GM23248 (cell line): Measurements from ENCODE around the gene OR6X1. TPM values are rescaled to one million over a fixed set of nuclear protein-coding genes. Genes with fewer than 3 reads are reported as not detected.

Source experiments
- DNase-seq: peaks from one replicate; pipeline ENCODE4 v3.0.0-alpha.2; 2015
- H2AFZ ChIP-seq: fragments of 200-600 bp; sonication (generic); 2 replicates; pipeline ENCODE4 v1.6.1; 2016; ENCODE audit warnings: antibody characterized with exemption
- H3F3A ChIP-seq: fragments of 200-600 bp; sonication (generic); 2 replicates; pipeline ENCODE4 v1.6.1; 2016; ENCODE audit warnings: mild to moderate bottlenecking, antibody characterized with exemption, mixed run types; ENCODE audit not compliant: insufficient read depth
- H3K27ac ChIP-seq: fragments of 200-600 bp; sonication (generic); 2 replicates; pipeline ENCODE4 v1.5.1; 2016; ENCODE audit warnings: mild to moderate bottlenecking
- H3K27me3 ChIP-seq: fragments of 200-600 bp; sonication (generic); replicated peaks from 2 replicates; pipeline ENCODE4 v1.6.1; 2016; ENCODE audit warnings: mild to moderate bottlenecking; ENCODE audit not compliant: insufficient read depth
- H3K36me3 ChIP-seq: fragments of 200-600 bp; sonication (generic); 2 replicates; pipeline ENCODE4 v1.6.1; 2016; ENCODE audit warnings: low read depth, mild to moderate bottlenecking
- H3K4me1 ChIP-seq: fragments of 200-600 bp; sonication (generic); 2 replicates; pipeline ENCODE4 v1.6.1; 2016; ENCODE audit warnings: mild to moderate bottlenecking; ENCODE audit not compliant: insufficient read depth
- H3K4me2 ChIP-seq: fragments of 200-600 bp; sonication (generic); one replicate; pipeline ENCODE4 v1.6.1; 2016; ENCODE audit warnings: mild to moderate bottlenecking; ENCODE audit not compliant: unreplicated experiment
- H3K4me3 ChIP-seq: fragments of 200-600 bp; sonication (generic); 2 replicates; pipeline ENCODE4 v1.5.1; 2016; ENCODE audit warnings: mild to moderate bottlenecking
- H3K79me2 ChIP-seq: fragments of 200-600 bp; sonication (generic); 2 replicates; pipeline ENCODE4 v1.6.1; 2016; ENCODE audit warnings: mild to moderate bottlenecking; ENCODE audit not compliant: insufficient read depth
- H3K9ac ChIP-seq: fragments of 200-600 bp; sonication (generic); 2 replicates; pipeline ENCODE4 v1.6.1; 2016; ENCODE audit warnings: mild to moderate bottlenecking
- H3K9me2 ChIP-seq: fragments of 200-600 bp; sonication (generic); 2 replicates; pipeline ENCODE4 v1.6.1; 2016; ENCODE audit warnings: mixed run types, mild to moderate bottlenecking, moderate library complexity; ENCODE audit not compliant: insufficient read depth
- H3K9me3 ChIP-seq: fragments of 200-600 bp; sonication (generic); one replicate; pipeline ENCODE4 v1.6.1; 2017; ENCODE audit warnings: low read depth
- H4K20me1 ChIP-seq: fragments of 200-600 bp; sonication (generic); 2 replicates; pipeline ENCODE4 v1.6.0; 2016; ENCODE audit not compliant: insufficient read depth
- EZH2 ChIP-seq: fragments of 200-600 bp; sonication (generic); IDR thresholded peaks from 2 replicates; pipeline ENCODE4 v1.6.1; 2018; ENCODE audit warnings: antibody characterized with exemption, mild to moderate bottlenecking; ENCODE audit not compliant: insufficient read depth, poor library complexity, severe bottlenecking
- EZH2phosphoT487 ChIP-seq: fragments of 200-600 bp; sonication (generic); IDR thresholded peaks from 2 replicates; pipeline ENCODE4 v1.6.1; 2018; ENCODE audit warnings: antibody characterized with exemption, moderate library complexity, mild to moderate bottlenecking, low read depth; ENCODE audit not compliant: insufficient read depth
- WGBS, 2 experiments: methylation state at CpG; one replicate each; pipeline ENCODE4 v1.1.6; 2015 to 2017; ENCODE audit warnings: low lambda C conversion rate in 2 of 2, low coverage in 1 of 2; ENCODE audit errors: missing lambda C conversion rate in 2 of 2; 5-methylcytosine and 5-hydroxymethylcytosine counted together
- in situ Hi-C: fragments of 300-500 bp; cut with MboI; formaldehyde crosslinking; loops from 2 replicates; pipeline ENCODE4 v1.15.0; 2020
- polyA plus RNA-seq: library from polyadenylated mRNA; unstranded; fragments of >200 nt; fragmentation: Nextera tagmentation; extraction: Ambion mirVana; gene quantifications from 2 replicates; pipeline ENCODE4 v1.2.1, GENCODE V29; 2016
- total RNA-seq: library from RNA; depleted of rRNA; stranded (reverse); fragments of >200 nt; shearing (Covaris generic); gene quantifications from 2 replicates; pipeline ENCODE4 v1.2.3, GENCODE V29; 2014

Gene OR6X1
- total and polyA plus RNA-seq, 2 experiments from 2014 or later = not detected

- Histone ChIP-seq H3K36me3 (no peaks in the 10 kb centered on the region), H3K9me2 (no peaks in the 10 kb centered on the region), H2AFZ (no peak overlapping the region), H3K9me3 (no peaks in the 10 kb centered on the region), H3F3A (no peaks in the 10 kb centered on the region), H3K4me3 (no peak overlapping the region), H3K79me2 (no peaks in the 10 kb centered on the region), H3K27me3 (no peaks in the 10 kb centered on the region; the same call in none of the 2 replicates), H3K27ac (no peak overlapping the region), H3K9ac (no peak overlapping the region), H4K20me1 (no peaks in the 10 kb centered on the region), H3K4me2 (no peak overlapping the region), H3K4me1 (no peaks in the 10 kb centered on the region)
- in situ Hi-C loops = no loop called here
- DNase-seq = no peak
- TF ChIP-seq EZH2 (no peak), EZH2phosphoT487 (no peak)
- 21 to 25% methylated on average over 5 of the region's 5 CpGs for WGBS, 2 experiments
Observed at GRCh38 chr11:123798513-123799252, 44.4 kb upstream of the OR6X1 start.

- no peaks in the 10 kb centered on the region for H3K79me2 ChIP-seq
- in situ Hi-C loops = no loop called here
- H3K4me3 ChIP-seq = no peak overlapping the region
- H3K9ac ChIP-seq = no peak overlapping the region
- H2AFZ ChIP-seq = no peak overlapping the region
- H3K27ac ChIP-seq = no peak overlapping the region
- H3K36me3 ChIP-seq = no peaks in the 10 kb centered on the region
- H3F3A ChIP-seq = no peaks in the 10 kb centered on the region
- H3K9me3 ChIP-seq = no peaks in the 10 kb centered on the region
- no peak for DNase-seq
- H4K20me1 ChIP-seq = no peaks in the 10 kb centered on the region
- TF ChIP-seq EZH2 (no peak), EZH2phosphoT487 (no peak)
- no peaks in the 10 kb centered on the region for H3K9me2 ChIP-seq
- WGBS, 2 experiments = 15 to 24% methylated on average over 4 of the region's 4 CpGs
- no peak overlapping the region for H3K4me2 ChIP-seq
- no peaks in the 10 kb centered on the region; the same call in none of the 2 replicates for H3K27me3 ChIP-seq
- H3K4me1 ChIP-seq = no peaks in the 10 kb centered on the region
Observed at GRCh38 chr11:123798079-123798478, 43.8 kb upstream of the OR6X1 start.

DNA sequence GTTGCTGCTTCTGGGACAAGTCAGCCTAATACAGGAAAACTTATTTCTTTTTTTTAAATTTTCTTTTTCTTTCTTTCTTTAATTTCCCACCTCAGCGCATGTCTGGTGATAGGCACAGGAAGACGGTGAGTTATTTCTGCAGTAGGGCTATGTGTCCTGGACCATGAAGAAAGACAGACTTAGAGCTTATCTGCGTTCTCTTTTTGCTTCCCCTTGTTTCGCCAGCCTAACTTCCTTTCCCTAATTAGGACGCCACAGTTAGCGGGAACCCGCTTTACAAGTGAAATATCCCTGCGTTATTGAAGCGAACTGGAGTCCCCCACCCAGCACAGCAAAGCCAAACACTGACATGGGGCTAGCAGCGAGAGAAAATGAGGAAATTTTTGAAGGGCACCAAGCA, 43.2 kb upstream of the OR6X1 start:
- no peak for DNase-seq
- in situ Hi-C loops = no loop called here
- no peak overlapping the region for H3K4me3 ChIP-seq
- H3K9ac ChIP-seq = no peak overlapping the region
- H3K4me2 ChIP-seq = no peak overlapping the region
- no peaks in the 10 kb centered on the region for H3K9me3 ChIP-seq
- H2AFZ ChIP-seq = no peak overlapping the region
- no peaks in the 10 kb centered on the region for H4K20me1 ChIP-seq
- H3K36me3 ChIP-seq = no peaks in the 10 kb centered on the region
- TF ChIP-seq EZH2phosphoT487 (no peak), EZH2 (no peak)
- H3K4me1 ChIP-seq = no peaks in the 10 kb centered on the region
- no peaks in the 10 kb centered on the region for H3K9me2 ChIP-seq
- no peak overlapping the region for H3K27ac ChIP-seq
- no peaks in the 10 kb centered on the region; the same call in none of the 2 replicates for H3K27me3 ChIP-seq
- no peaks in the 10 kb centered on the region for H3F3A ChIP-seq
- no peaks in the 10 kb centered on the region for H3K79me2 ChIP-seq
- WGBS, 2 experiments = 49 to 51% methylated on average over 10 of the region's 10 CpGs

GRCh38 chr11:123797114-123797513, 42.8 kb upstream of the OR6X1 start:
- WGBS, 2 experiments = 4 to 6% methylated on average over 4 of the region's 4 CpGs
- H3K4me2 ChIP-seq = no peak overlapping the region
- H3K4me3 ChIP-seq = no peak overlapping the region

More at GRCh38 chr11:123797114-123797513, 42.8 kb upstream of the OR6X1 start:
- Histone ChIP-seq H3K27ac (no peak overlapping the region), H3K27me3 (no peaks in the 10 kb centered on the region; the same call in none of the 2 replicates), H3K9ac (no peak overlapping the region), H3K9me2 (no peaks in the 10 kb centered on the region), H3K79me2 (no peaks in the 10 kb centered on the region), H4K20me1 (no peaks in the 10 kb centered on the region), H3K9me3 (no peaks in the 10 kb centered on the region), H2AFZ (no peak overlapping the region), H3F3A (no peaks in the 10 kb centered on the region), H3K36me3 (no peaks in the 10 kb centered on the region), H3K4me1 (no peaks in the 10 kb centered on the region)
- no peak for DNase-seq
- TF ChIP-seq EZH2phosphoT487 = no peak
- TF ChIP-seq EZH2 = no peak
- in situ Hi-C loops = no loop called here
